ES-I3 (cell line): ENCODE data around the gene BMP2K.

Experiments
- H3K36me3 ChIP-seq: 2 replicates; pipeline ENCODE4 v1.6.1; 2013; ENCODE audit warnings: mild to moderate bottlenecking, low read length, control low read depth, moderate library complexity; ENCODE audit not compliant: insufficient read depth
- H3K4me1 ChIP-seq: 2 replicates; pipeline ENCODE4 v1.6.1; 2013; ENCODE audit warnings: mild to moderate bottlenecking, control low read depth, low read length; ENCODE audit not compliant: insufficient read depth
- H3K9ac ChIP-seq: 2 replicates; pipeline ENCODE4 v1.6.1; 2013; ENCODE audit warnings: low read depth, mild to moderate bottlenecking, low read length, moderate library complexity
- H3K9me3 ChIP-seq: 2 replicates; pipeline ENCODE4 v1.6.1; 2013; ENCODE audit warnings: mild to moderate bottlenecking, low read length, moderate library complexity; ENCODE audit not compliant: control insufficient read depth, insufficient read depth

Gene BMP2K

DNA sequence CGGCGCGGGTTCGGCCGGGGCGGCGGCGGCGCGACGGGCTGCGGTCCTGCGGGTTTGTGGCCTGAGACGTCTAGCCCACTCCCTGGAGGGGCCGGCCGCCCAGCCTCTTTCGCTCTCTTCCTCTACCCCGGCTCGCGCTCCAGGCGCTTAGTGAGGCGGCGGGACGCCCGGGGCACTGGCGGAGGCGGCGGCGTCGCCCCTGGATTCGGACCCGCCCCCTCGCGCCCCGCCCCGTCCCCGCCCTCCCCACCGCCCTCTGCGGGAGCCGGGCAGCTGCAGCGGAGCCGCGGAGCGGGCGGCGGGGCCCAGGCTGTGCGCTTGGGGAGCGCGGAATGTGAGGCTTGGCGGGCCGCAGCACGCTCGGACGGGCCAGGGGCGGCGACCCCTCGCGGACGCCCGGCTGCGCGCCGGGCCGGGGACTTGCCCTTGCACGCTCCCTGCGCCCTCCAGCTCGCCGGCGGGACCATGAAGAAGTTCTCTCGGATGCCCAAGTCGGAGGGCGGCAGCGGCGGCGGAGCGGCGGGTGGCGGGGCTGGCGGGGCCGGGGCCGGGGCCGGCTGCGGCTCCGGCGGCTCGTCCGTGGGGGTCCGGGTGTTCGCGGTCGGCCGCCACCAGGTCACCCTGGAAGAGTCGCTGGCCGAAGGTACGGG lies at the start of gene BMP2K:
Gene BMP2K, plus strand, starts transcription at position 272 of the 650 bp plus-strand sequence. Its CDS starts 194 bp downstream, at position 466.
- H3K9me3 ChIP-seq, result no peaks in the 10 kb centered on the region
- peak within 1 kb of the TSS; percentile 93 for H3K9ac ChIP-seq
- no peaks in the 10 kb centered on the region for H3K36me3 ChIP-seq
- H3K4me1 ChIP-seq, result peaks cover 16% of the 10 kb centered on the region; the same call in 1 of the 2 replicates

DNA sequence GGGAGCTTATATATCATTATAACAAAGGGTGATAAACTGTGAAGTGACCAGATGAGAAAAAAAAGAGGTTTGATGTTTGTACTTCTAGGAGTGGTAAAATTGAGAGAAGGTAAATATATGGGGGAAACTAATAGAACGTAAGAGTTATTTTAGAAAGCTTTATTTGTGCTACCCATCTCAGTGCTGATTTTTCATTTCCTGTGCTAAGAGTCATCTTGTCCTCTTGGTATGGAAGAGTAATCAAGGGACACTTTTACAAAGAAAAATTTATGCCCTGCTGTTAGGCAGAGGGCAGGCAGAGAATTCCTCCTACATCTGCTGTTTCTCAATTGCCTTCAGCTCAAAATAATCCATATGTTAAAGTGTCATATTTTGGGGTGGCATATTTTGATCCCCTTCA lies 49.6 kb upstream of the BMP2K start:
- H3K9ac ChIP-seq, result no peak overlapping the region; the same call in 1 of the 2 replicates
- no peaks in the 10 kb centered on the region for H3K36me3 ChIP-seq

DNA sequence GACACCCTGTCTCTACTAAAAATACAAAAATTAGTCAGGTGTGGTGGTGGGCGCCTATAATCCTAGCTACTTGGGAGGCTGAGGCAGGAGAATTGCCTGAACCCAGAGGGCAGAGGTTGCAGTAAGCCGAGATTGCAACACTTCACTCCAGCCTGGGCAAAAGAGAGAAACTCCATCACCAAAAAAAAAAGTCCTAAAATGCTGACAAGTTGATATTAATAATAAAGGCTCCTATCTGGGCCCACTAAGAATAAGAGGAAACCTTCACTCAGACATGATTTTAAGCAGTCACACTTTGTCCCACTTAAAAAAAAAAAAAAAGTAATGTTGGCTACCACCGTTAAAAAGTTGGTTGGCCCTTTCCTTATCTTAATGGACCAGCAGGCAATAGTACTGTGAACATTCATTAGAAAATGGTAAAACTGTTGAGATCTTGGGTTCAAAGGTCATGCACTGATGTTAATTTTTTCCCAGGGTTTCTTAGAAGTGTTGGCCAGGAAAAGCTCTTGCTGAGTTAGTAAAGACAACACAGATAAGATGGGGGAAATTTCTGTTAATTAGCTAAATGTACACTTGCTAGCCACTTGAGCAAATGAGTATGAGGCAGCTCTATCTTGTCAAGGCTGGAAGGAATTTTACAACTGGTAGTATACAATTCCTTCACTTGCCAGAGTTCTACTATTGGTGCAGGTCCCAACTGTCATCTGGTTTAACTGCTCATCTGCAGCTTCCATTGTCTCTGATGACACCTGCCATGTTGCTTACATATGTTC lies 43.6 kb upstream of the BMP2K start:
- Histone ChIP-seq H3K4me1 (no peaks in the 10 kb centered on the region), H3K9me3 (no peaks in the 10 kb centered on the region), H3K9ac (no peak overlapping the region), H3K36me3 (no peaks in the 10 kb centered on the region)

More for the DNA sequence above, 49.6 kb upstream of the BMP2K start:
- H3K4me1 ChIP-seq, result peaks cover 14% of the 10 kb centered on the region
- no peaks in the 10 kb centered on the region for H3K9me3 ChIP-seq

DNA sequence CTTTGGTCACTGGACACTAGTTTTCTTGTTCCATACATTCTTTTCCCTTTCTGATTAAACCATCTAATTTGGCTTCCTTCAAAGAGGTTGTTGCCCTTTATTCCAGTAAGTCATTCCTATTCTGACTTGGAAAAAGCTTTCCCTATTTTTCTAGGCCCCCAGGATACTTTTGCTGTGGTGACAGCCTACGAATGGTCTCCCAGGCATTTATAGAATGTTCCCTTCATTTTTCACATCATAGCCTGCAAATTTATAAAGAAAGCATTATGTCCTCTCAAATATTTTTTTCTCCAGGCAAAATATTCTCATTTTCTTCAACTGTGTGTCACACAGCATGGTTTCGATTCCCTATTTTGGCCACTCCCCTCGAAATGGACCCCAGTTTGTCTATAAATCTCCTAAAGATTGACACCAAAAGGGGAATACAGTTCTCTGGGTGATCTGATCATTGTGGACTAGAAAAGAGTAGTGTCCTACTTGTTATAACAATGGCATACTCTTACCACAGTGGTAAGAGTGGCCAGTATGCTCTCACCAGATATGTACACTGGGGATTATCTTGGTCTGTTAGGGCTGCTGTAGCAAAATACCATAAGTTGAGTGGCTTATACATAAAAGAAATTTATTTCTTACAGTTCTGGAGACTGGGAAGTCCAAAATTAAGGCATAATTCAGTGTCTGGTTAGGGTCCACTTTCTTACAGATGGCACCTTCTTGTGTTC lies 41.5 kb upstream of the BMP2K start:
- no peaks in the 10 kb centered on the region for H3K9me3 ChIP-seq
- no peaks in the 10 kb centered on the region for H3K4me1 ChIP-seq
- no peak overlapping the region for H3K9ac ChIP-seq
- no peaks in the 10 kb centered on the region for H3K36me3 ChIP-seq

DNA sequence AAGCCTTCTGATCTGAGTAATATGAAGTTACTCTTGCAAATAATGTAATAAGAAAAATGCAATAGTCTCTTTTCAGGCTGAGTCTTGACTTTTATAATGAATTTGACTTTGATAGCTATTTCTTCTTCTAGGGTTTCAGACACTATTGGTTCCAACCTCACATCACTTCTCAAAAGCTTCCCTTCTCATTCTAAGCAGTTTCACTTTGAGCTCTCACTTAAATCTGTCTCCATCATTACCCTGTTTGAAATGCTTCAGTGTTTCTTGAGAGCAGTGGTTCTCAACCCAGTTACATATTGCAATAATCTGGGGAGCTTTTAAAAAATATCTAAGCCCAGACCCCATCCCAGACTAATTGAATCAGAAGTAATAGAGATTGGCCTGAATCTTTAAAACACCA lies 40.5 kb upstream of the BMP2K start:
- Histone ChIP-seq H3K9me3 (no peaks in the 10 kb centered on the region), H3K9ac (no peak overlapping the region), H3K4me1 (no peaks in the 10 kb centered on the region), H3K36me3 (no peaks in the 10 kb centered on the region)

DNA sequence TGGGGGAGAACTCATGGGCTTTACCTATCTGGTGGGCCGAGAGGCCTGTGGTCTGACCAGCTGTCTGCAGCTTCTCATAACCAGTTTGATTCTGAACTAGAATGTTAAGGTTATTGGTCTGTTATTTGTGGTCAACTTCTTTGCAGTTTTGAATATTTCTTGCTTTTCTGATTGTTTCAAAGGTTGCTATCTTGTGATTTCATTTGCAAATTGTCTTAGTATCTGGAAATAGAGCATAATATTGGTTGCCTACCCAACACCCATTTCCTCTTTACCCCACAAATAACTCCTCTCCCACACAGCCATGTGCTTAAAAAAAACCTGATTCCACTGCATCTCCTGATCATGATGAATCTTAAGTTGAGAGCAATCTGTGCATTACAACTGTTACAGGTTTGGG lies 39.1 kb upstream of the BMP2K start:
- no peaks in the 10 kb centered on the region for H3K36me3 ChIP-seq
- no peaks in the 10 kb centered on the region for H3K9me3 ChIP-seq
- no peaks in the 10 kb centered on the region for H3K4me1 ChIP-seq
- H3K9ac ChIP-seq, result no peak overlapping the region

DNA sequence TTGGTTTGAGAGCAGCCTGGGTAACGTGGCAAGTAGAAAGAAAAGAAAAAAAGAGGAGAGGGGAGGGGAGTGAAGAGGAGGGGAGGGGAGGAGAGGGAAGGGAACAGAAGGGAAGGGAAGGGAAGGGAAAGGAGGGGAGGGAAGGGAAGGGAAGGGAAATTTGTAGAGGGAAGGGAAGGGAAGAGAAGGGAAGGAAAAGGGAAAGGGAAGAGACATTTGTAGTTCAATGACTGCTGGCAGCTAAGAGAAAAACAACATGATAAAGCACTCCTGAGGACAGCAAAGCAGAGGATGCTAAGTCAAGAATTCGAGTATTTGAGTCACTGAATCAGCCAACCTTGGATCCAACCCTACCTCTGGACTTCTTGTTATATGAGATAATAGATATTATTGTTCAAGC lies 38.2 kb upstream of the BMP2K start:
- Histone ChIP-seq H3K9ac (no peak overlapping the region), H3K36me3 (no peaks in the 10 kb centered on the region), H3K4me1 (no peaks in the 10 kb centered on the region), H3K9me3 (no peaks in the 10 kb centered on the region)

DNA sequence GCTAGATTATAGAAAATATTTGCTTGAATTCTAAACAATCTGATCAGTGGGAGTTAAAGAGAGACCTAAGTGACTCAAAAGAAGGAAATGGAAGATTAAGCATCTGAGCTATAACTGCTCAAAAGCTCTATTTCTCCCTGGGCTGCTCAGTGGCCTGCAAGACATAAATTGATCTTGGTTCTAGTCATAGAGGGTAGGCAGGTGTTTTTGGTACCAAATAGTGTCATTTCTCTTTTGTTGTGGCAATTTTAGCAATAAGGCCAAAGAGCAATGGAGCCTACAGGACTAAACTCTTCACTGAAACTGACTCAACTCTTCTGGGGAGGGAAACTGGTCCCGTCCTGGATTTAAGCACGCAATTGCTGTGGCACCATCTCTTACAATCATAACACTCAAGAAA lies 33.9 kb upstream of the BMP2K start:
- H3K9me3 ChIP-seq, result no peaks in the 10 kb centered on the region
- no peak overlapping the region for H3K9ac ChIP-seq
- no peaks in the 10 kb centered on the region for H3K4me1 ChIP-seq
- H3K36me3 ChIP-seq, result no peaks in the 10 kb centered on the region

DNA sequence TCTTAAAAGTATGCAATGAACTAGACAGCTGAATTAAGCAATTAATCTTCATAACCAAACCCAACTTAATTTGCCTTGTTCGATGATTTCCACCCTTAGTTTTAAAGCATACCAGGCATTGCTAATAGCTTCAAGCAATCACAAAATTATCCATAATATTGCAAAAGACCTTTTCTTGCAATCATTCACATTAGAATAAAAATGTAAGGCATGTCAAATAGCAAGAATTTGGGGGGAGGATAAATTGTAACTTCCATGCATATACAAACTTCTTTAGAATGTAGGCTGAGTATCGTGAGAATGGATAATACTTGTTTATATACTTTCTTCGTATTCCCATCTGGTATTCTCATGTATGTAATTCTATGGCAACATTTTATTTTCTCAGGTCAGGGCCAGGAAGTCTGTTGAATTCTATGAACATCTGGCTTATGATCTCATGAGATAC lies 28.7 kb upstream of the BMP2K start:
- Histone ChIP-seq H3K9ac (no peak overlapping the region), H3K4me1 (no peaks in the 10 kb centered on the region), H3K9me3 (no peaks in the 10 kb centered on the region)

DNA sequence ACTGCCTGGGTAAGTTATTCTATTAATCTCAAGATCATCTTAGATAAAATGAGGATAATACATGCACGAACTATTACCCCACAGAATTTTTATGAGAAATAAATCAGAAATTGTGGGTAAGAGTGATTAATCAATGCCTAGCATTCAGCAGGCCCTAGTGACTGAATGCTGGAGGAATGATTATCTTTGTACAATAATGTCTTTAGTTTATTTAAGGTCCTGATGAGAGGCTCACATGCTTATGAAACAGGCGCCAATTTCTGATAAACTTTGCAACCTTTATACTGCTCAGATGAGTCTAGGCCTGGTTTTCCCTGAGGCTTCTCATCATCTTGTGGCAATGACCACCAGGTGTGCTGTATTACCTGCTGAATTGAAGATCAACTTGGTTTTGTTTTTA lies 27.8 kb upstream of the BMP2K start:
- Histone ChIP-seq H3K36me3 (no peaks in the 10 kb centered on the region), H3K9me3 (no peaks in the 10 kb centered on the region), H3K9ac (no peak overlapping the region), H3K4me1 (no peaks in the 10 kb centered on the region)

More for the DNA sequence above, 28.7 kb upstream of the BMP2K start:
- H3K36me3 ChIP-seq, result no peaks in the 10 kb centered on the region

DNA sequence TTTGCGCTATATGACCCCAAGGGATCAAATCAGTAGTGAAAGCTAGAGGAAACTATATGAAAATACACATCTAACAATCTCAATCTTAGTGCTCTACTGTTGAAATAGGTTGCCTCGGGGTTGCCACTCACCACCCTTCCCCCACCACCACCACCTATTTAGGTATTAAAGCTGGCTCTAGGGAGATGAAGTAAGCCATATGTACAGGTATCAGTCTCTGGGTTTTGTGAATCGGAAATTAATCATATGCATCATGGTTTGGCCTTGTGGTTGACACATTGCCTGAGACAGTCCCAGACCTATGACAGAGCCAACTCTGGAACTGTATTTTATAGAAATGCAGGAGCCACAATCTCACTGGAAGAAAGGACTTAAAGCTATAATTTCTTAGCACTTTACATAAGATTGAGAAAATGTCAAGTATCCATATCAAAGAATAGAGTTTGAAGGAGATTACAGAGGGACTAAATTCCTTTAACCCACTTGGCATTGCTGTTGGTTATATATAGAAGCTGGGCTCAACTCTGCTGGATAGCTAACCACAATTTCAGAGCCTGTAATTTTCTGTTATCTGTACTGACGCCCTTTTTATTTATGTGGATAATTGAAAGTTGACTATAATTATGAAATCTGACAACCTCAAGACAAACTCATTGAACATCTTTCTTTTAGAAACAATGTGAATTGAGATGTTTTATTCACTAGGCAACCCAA lies 26.7 kb upstream of the BMP2K start:
- Histone ChIP-seq H3K36me3 (no peaks in the 10 kb centered on the region), H3K4me1 (no peaks in the 10 kb centered on the region), H3K9me3 (no peaks in the 10 kb centered on the region), H3K9ac (no peak overlapping the region)

DNA sequence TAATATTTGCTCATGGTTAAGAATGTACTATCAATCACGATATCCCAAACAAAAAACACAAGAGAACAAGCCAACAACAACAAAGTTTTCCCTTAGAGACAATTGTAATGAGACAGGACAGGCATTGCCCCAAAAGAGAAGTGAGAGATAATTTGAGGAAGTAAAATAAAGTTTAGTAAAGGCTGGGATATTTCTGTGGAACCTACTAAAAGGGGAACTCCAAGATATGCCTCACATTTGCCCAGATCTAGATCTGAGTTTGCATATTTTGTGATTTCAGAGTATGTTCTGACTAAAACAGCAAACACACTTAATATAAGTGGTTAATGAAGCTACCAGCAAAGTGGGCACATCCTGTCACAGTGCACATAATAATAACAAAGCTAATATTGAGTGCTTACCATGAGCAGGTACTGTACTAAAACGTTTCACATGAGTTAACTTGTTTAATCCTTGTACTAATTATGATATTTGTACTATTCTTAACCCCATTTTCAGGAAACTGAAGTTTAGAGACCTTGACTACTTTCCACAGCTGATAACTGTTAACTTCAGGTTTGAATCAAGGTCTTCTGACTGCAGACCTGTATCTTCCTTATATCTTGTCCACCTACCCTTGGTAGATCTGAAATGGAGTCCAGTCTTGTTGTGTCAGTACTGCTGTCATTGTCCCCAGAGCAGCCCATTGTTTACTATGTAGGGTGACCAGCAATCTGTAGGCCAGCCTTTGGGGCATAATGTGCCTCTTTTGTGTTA lies 26.0 kb upstream of the BMP2K start:
- Histone ChIP-seq H3K36me3 (no peaks in the 10 kb centered on the region), H3K4me1 (no peaks in the 10 kb centered on the region), H3K9ac (no peak overlapping the region), H3K9me3 (no peaks in the 10 kb centered on the region)

DNA sequence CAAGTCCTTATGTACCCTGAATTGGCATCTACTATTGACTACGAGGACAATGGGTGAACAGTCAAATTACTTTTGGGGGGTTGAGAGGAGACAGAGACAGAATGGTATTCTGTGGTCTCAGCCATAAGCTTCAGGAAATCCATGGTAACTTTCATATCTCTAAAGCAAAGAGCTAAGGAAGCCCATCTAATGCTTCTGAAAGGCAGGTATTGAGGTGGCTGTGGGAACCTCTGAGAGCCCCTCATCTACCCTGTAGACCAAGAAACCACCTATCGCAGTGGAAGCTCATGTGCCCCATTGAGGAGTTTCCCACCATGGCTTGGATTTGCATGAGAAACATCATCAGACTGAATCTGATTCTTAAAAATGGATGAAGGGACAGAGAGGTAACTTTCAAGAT lies 23.1 kb upstream of the BMP2K start:
- Histone ChIP-seq H3K9ac (no peak overlapping the region), H3K4me1 (no peaks in the 10 kb centered on the region), H3K9me3 (no peaks in the 10 kb centered on the region), H3K36me3 (no peaks in the 10 kb centered on the region)

DNA sequence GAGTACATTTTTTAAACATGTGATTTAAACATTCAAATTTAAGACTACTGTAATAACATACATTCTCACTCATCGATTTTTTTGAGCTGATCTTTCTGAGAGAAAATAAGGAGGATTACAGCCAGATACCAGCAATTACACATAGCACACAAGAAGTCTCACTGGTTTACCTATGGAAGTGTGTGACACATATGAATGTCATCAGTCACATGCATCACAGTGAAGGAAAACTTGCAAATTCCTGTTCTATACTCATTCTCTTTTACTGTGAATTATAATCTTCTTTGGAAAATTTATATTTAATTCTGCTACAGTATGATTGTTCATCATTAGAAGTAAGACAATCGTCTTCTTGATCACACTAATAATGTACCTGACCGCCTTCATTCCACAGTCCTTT lies 21.3 kb upstream of the BMP2K start:
- no peaks in the 10 kb centered on the region for H3K9me3 ChIP-seq
- H3K9ac ChIP-seq, result no peak overlapping the region
- no peaks in the 10 kb centered on the region for H3K4me1 ChIP-seq
- no peaks in the 10 kb centered on the region for H3K36me3 ChIP-seq
